GM23338 (cell line): ENCODE measurements around the gene ME1. TPM values are rescaled to one million over a fixed set of nuclear protein-coding genes. Genes with fewer than 3 reads are reported as not detected.

Experiments used
- ATAC-seq: fragments of 200-7000 bp; cut with Tn5 transposase; 3 replicates; pipeline ENCODE4 v1.9.1; 2020
- DNase-seq: peaks from one replicate; pipeline ENCODE4 v3.0.0-alpha.2; 2015; ENCODE audit warnings: low spot score
- H2AFZ ChIP-seq: fragments of 200-600 bp; sonication (generic); 2 replicates; pipeline ENCODE4 v1.8.0; 2016; ENCODE audit warnings: antibody characterized with exemption, mild to moderate bottlenecking, moderate library complexity
- H3F3A ChIP-seq: fragments of 200-600 bp; sonication (generic); replicated peaks from 2 replicates; pipeline ENCODE4 v1.8.0; 2017; ENCODE audit warnings: antibody characterized with exemption, mixed run types, low read depth
- H3K27ac ChIP-seq: fragments of 200-600 bp; sonication (generic); 2 replicates; pipeline ENCODE4 v1.6.1; 2016; ENCODE audit warnings: low read depth
- H3K27me3 ChIP-seq: fragments of 200-600 bp; sonication (generic); 2 replicates; pipeline ENCODE4 v1.8.0; 2016; ENCODE audit warnings: mild to moderate bottlenecking, mixed run types, moderate library complexity; ENCODE audit not compliant: insufficient read depth
- H3K36me3 ChIP-seq: fragments of 200-600 bp; sonication (generic); 2 replicates; pipeline ENCODE4 v1.8.0; 2016; ENCODE audit warnings: mild to moderate bottlenecking; ENCODE audit not compliant: insufficient read depth
- H3K4me1 ChIP-seq: fragments of 200-600 bp; sonication (generic); 2 replicates; pipeline ENCODE4 v1.8.0; 2016; ENCODE audit warnings: mild to moderate bottlenecking, moderate library complexity; ENCODE audit not compliant: insufficient read depth
- H3K4me2 ChIP-seq: fragments of 200-600 bp; sonication (generic); 2 replicates; pipeline ENCODE4 v1.7.1; 2017; ENCODE audit warnings: mixed run types
- H3K4me3 ChIP-seq: fragments of 200-600 bp; sonication (generic); 2 replicates; pipeline ENCODE4 v1.6.1; 2016; ENCODE audit warnings: mixed run types
- H3K79me2 ChIP-seq: fragments of 200-600 bp; sonication (generic); replicated peaks from 2 replicates; pipeline ENCODE4 v1.8.0; 2017; ENCODE audit warnings: mild to moderate bottlenecking; ENCODE audit not compliant: insufficient read depth
- H3K9me2 ChIP-seq: fragments of 200-600 bp; sonication (generic); 2 replicates; pipeline ENCODE4 v1.8.0; 2017; ENCODE audit not compliant: insufficient read depth
- H4K20me1 ChIP-seq: fragments of 200-600 bp; sonication (generic); replicated peaks from 2 replicates; pipeline ENCODE4 v1.8.0; 2017; ENCODE audit warnings: mild to moderate bottlenecking; ENCODE audit not compliant: insufficient read depth
- H3K27ac Mint-ChIP-seq: 2 replicates; pipeline ENCODE4 v1.8.0; 2020; ENCODE audit warnings: inconsistent platforms, mild to moderate bottlenecking, moderate library complexity, mixed read lengths
- H3K27me3 Mint-ChIP-seq: 3 replicates; pipeline ENCODE4 v1.8.0; 2022; ENCODE audit warnings: low read depth, mild to moderate bottlenecking, moderate library complexity, mixed read lengths, inconsistent platforms; ENCODE audit not compliant: insufficient read depth, poor library complexity
- H3K36me3 Mint-ChIP-seq: 3 replicates; pipeline ENCODE4 v1.8.0; 2021; ENCODE audit warnings: low read depth, mild to moderate bottlenecking, inconsistent platforms, moderate library complexity, mixed read lengths
- H3K4me1 Mint-ChIP-seq: 3 replicates; pipeline ENCODE4 v1.8.0; 2020; ENCODE audit warnings: mild to moderate bottlenecking, inconsistent platforms, mixed read lengths
- H3K4me3 Mint-ChIP-seq: 3 replicates; pipeline ENCODE4 v1.8.0; 2021; ENCODE audit warnings: moderate library complexity, mild to moderate bottlenecking, inconsistent platforms, mixed read lengths
- H3K9me3 Mint-ChIP-seq: 3 replicates; pipeline ENCODE4 v1.8.0; 2020; ENCODE audit warnings: moderate library complexity, mild to moderate bottlenecking, inconsistent platforms, mixed read lengths
- CREB1 ChIP-seq: fragments of 250-450 bp; sonication (Bioruptor Pico); IDR thresholded peaks from 2 replicates; pipeline ENCODE4 v1.5.0; 2020; ENCODE audit warnings: low read depth, mild to moderate bottlenecking, moderate library complexity
- EZH2 ChIP-seq: fragments of 200-600 bp; sonication (generic); IDR thresholded peaks from one replicate; pipeline ENCODE4 v1.8.0; 2017; ENCODE audit warnings: antibody characterized with exemption, mild to moderate bottlenecking, low read depth; ENCODE audit not compliant: unreplicated experiment
- NANOG ChIP-seq: IDR thresholded peaks from 2 replicates; pipeline ENCODE4 v1.6.1; 2016; ENCODE audit warnings: antibody characterized with exemption, borderline replicate concordance
- POLR2AphosphoS5 ChIP-seq: IDR thresholded peaks from 2 replicates; pipeline ENCODE4 v1.6.1; 2016; ENCODE audit warnings: antibody characterized with exemption, low read depth
- STAT1 ChIP-seq: IDR thresholded peaks from one replicate; pipeline ENCODE4 v1.6.1; 2016; ENCODE audit warnings: antibody characterized with exemption; ENCODE audit not compliant: unreplicated experiment
- ZNF114 ChIP-seq: fragments of 250-450 bp; sonication (Bioruptor Pico); IDR thresholded peaks from 2 replicates; pipeline ENCODE4 v1.5.0; 2020; ENCODE audit warnings: mild to moderate bottlenecking, moderate library complexity
- ZNF331 ChIP-seq: fragments of 250-450 bp; sonication (Bioruptor Pico); IDR thresholded peaks from 2 replicates; pipeline ENCODE4 v1.5.0; 2020; ENCODE audit warnings: low read depth, mild to moderate bottlenecking, moderate library complexity
- polyA plus RNA-seq: library from polyadenylated mRNA; unstranded; fragments of >200 nt; fragmentation: Nextera tagmentation; extraction: Ambion mirVana; gene quantifications from 2 replicates; pipeline ENCODE4 v1.2.1, GENCODE V29; 2016
- total RNA-seq: library from RNA; depleted of rRNA; stranded (reverse); fragments of >200 nt; shearing (Covaris generic); gene quantifications from 2 replicates; pipeline ENCODE4 v1.2.3, GENCODE V29; 2014
- TF ChIP-seq, protein P1 (sequence below): IDR thresholded peaks from 2 replicates; pipeline ENCODE4 v1.6.1; 2016; ENCODE audit warnings: antibody characterized with exemption
- TF ChIP-seq, protein P2 (sequence below), 2 experiments: fragments of 200-600 bp in 1 of 2; sonication (generic) in 1 of 2; conservative IDR thresholded peaks; 2 replicates each; pipeline versions ENCODE4 v1.5.1 to v1.6.1; 2016 to 2017; ENCODE audit warnings: antibody characterized with exemption in 2 of 2, low read depth in 2 of 2, mild to moderate bottlenecking in 2 of 2, moderate library complexity in 1 of 2
- TF ChIP-seq, protein P3 (sequence below): IDR thresholded peaks from one replicate; pipeline ENCODE4 v1.6.1; 2018; ENCODE audit warnings: antibody characterized with exemption; ENCODE audit not compliant: unreplicated experiment

Gene ME1
- total and polyA plus RNA-seq, 2 experiments from 2014 or later = 6.4 to 8.0 TPM

DNA sequence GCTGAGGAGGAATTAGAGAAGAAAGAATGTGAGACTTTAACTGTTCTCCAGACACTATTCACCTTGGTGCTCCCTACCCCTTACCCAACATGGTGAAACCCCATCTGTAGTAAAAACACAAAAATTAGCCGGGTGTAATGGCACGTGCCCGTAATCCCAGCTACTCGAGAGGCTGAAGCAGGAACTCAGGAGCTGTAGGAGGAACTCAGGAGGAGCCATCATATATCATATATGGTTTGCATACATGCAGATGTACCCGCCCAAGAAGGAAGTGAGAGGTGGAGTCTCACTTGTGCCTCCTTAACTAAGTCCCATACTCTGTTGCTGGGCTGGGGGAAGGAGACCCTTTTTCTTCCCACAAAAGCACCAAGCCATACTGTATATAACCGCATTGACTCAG lies 35.5 kb upstream of the ME1 start:
- Histone ChIP-seq H3K79me2 (no peaks in the 10 kb centered on the region), H3K27me3 (peaks cover 33% of the 10 kb centered on the region), H3F3A (no peaks in the 10 kb centered on the region), H3K4me2 (no peak overlapping the region), H3K36me3 (no peaks in the 10 kb centered on the region), H3K4me1 (peaks cover 7% of the 10 kb centered on the region), H3K9me2 (no peaks in the 10 kb centered on the region), H4K20me1 (no peaks in the 10 kb centered on the region), H2AFZ (no peak overlapping the region), H3K27ac (no peak overlapping the region), H3K4me3 (no peak overlapping the region)
- Mint-ChIP-seq H3K4me3 (no peak overlapping the region), H3K27ac (no peak overlapping the region), H3K9me3 (no peaks in the 10 kb centered on the region), H3K36me3 (no peaks in the 10 kb centered on the region), H3K27me3 (peaks cover 4% of the 10 kb centered on the region), H3K4me1 (peaks cover 17% of the 10 kb centered on the region)
- TF ChIP-seq CREB1 (CRISPR knock-in tag) (no peak), STAT1 (no peak), ZNF114 (CRISPR knock-in tag) (no peak), ZNF331 (CRISPR knock-in tag) (no peak), POLR2AphosphoS5 (no peak)
- TF ChIP-seq, protein P1, sequence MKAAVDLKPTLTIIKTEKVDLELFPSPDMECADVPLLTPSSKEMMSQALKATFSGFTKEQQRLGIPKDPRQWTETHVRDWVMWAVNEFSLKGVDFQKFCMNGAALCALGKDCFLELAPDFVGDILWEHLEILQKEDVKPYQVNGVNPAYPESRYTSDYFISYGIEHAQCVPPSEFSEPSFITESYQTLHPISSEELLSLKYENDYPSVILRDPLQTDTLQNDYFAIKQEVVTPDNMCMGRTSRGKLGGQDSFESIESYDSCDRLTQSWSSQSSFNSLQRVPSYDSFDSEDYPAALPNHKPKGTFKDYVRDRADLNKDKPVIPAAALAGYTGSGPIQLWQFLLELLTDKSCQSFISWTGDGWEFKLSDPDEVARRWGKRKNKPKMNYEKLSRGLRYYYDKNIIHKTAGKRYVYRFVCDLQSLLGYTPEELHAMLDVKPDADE = no peak
- no peak for ATAC-seq
- DNase-seq = no peak

DNA sequence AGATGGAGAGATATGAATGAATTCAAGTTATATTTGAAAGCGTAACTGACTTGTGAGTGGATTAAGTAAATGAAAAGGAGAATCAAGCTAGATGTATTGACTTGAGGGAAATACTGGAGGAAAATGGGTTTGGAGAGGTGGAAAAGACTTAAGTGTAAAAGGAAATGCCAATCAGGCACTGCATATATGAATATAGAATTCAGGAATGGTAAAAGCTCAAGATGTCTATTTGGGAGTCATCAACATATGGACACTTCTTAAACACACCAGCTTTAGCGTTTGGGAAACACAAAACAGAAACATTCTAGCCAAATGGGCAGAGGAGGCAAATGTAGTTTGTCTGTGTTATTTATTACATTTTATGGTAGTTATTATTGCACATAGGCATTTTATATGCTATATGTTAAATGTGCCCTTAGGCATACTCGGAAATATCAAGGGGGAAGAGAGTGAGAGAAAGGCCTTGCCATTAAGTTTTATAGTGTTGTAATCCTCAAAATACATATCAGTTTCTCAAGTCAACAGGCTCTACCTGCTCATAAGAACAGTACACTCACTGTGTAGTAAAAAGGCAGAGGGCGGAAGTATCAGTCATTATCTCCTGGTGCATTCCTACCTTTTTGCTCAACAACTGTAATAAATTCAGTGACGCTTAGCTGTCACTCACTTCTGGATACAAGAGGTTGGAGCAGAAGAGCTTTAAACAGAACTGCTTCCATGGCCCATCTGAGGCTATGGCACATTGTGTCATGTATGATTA lies 33.7 kb upstream of the ME1 start:
- Histone ChIP-seq H3K36me3 (no peaks in the 10 kb centered on the region), H2AFZ (no peak overlapping the region), H3F3A (no peaks in the 10 kb centered on the region), H4K20me1 (no peaks in the 10 kb centered on the region), H3K4me1 (peaks cover 7% of the 10 kb centered on the region), H3K4me2 (no peak overlapping the region), H3K79me2 (no peaks in the 10 kb centered on the region), H3K27ac (no peak overlapping the region), H3K4me3 (no peak overlapping the region), H3K27me3 (peaks cover 51% of the 10 kb centered on the region), H3K9me2 (no peaks in the 10 kb centered on the region)
- DNase-seq = no peak
- no peaks in the 10 kb centered on the region for H3K9me3 Mint-ChIP-seq
- TF ChIP-seq CREB1 (CRISPR knock-in tag) = no peak
- TF ChIP-seq, protein P2, sequence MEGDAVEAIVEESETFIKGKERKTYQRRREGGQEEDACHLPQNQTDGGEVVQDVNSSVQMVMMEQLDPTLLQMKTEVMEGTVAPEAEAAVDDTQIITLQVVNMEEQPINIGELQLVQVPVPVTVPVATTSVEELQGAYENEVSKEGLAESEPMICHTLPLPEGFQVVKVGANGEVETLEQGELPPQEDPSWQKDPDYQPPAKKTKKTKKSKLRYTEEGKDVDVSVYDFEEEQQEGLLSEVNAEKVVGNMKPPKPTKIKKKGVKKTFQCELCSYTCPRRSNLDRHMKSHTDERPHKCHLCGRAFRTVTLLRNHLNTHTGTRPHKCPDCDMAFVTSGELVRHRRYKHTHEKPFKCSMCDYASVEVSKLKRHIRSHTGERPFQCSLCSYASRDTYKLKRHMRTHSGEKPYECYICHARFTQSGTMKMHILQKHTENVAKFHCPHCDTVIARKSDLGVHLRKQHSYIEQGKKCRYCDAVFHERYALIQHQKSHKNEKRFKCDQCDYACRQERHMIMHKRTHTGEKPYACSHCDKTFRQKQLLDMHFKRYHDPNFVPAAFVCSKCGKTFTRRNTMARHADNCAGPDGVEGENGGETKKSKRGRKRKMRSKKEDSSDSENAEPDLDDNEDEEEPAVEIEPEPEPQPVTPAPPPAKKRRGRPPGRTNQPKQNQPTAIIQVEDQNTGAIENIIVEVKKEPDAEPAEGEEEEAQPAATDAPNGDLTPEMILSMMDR (conservative IDR thresholded peaks at IDR 0.05; ENCODE audit: low read depth in 2 of 2) = no peak
- TF ChIP-seq, protein P3, sequence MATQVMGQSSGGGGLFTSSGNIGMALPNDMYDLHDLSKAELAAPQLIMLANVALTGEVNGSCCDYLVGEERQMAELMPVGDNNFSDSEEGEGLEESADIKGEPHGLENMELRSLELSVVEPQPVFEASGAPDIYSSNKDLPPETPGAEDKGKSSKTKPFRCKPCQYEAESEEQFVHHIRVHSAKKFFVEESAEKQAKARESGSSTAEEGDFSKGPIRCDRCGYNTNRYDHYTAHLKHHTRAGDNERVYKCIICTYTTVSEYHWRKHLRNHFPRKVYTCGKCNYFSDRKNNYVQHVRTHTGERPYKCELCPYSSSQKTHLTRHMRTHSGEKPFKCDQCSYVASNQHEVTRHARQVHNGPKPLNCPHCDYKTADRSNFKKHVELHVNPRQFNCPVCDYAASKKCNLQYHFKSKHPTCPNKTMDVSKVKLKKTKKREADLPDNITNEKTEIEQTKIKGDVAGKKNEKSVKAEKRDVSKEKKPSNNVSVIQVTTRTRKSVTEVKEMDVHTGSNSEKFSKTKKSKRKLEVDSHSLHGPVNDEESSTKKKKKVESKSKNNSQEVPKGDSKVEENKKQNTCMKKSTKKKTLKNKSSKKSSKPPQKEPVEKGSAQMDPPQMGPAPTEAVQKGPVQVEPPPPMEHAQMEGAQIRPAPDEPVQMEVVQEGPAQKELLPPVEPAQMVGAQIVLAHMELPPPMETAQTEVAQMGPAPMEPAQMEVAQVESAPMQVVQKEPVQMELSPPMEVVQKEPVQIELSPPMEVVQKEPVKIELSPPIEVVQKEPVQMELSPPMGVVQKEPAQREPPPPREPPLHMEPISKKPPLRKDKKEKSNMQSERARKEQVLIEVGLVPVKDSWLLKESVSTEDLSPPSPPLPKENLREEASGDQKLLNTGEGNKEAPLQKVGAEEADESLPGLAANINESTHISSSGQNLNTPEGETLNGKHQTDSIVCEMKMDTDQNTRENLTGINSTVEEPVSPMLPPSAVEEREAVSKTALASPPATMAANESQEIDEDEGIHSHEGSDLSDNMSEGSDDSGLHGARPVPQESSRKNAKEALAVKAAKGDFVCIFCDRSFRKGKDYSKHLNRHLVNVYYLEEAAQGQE = no peak
- no peak for TF ChIP-seq EZH2
- TF ChIP-seq, protein P1 = no peak
- TF ChIP-seq NANOG = no peak
- no peak for TF ChIP-seq STAT1
- peaks cover 17% of the 10 kb centered on the region for H3K4me1 Mint-ChIP-seq
- H3K36me3 Mint-ChIP-seq = no peaks in the 10 kb centered on the region
- no peak overlapping the region for H3K4me3 Mint-ChIP-seq
- ATAC-seq = no peak
- H3K27ac Mint-ChIP-seq = no peak overlapping the region
- peaks cover 4% of the 10 kb centered on the region for H3K27me3 Mint-ChIP-seq
